NT2/D1 (cell line): ENCODE results near the gene GKAP1.

Source experiments
- SUZ12 ChIP-seq: IDR thresholded peaks from 2 replicates; pipeline ENCODE4 v1.6.1; 2011; ENCODE audit not compliant: insufficient read length, insufficient read depth; ENCODE audit errors: extremely low read depth
- YY1 ChIP-seq: IDR thresholded peaks from 2 replicates; pipeline ENCODE4 v1.6.1; 2011; ENCODE audit not compliant: insufficient read length, insufficient read depth
- ZNF274 ChIP-seq: IDR thresholded peaks from 2 replicates; pipeline ENCODE4 v1.6.1; 2011; ENCODE audit warnings: mild to moderate bottlenecking, low read depth, low read length

- TF ChIP-seq ZNF274 (no peak), YY1 (no peak), SUZ12 (no peak)
Observed at GRCh38 chr9:83772860-83773259, 44.7 kb downstream of the GKAP1 start.
